NOMO-1 (cell line): ENCODE data around the gene OBSCN.
"Not testable (repeated sequence)": the region's sequence is repeated elsewhere in the genome, so short reads cannot be mapped to it uniquely, and the experiment has no call there.

Experiments used
- DNase-seq, 2 experiments: peaks; one replicate each; lab custom pipeline; 2025; ENCODE audit not compliant: unreplicated experiment in 2 of 2; lab: John Stamatoyannopoulos, UW

The OBSCN gene

DNA sequence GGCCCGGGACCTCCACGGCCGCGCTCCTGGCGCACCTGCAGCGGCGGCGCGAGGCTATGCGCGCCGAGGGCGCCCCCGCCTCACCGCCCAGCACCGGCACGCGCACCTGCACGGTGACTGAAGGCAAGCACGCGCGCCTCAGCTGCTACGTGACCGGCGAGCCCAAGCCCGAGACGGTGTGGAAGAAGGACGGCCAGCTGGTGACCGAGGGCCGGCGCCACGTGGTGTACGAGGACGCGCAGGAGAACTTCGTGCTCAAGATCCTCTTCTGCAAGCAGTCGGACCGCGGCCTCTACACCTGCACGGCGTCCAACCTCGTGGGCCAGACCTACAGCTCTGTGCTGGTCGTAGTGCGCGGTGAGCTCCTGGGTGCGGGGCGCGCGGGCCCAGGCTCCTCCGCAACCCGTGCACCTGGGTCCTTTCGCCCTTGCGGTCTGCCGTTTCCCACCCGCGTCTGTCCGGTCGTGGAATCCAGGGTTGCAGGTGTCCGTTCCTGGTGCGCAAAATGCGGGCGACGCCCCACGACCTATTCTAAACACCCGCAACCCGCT, 4.6 kb downstream of the OBSCN start:
- DNase-seq: no peak

DNA sequence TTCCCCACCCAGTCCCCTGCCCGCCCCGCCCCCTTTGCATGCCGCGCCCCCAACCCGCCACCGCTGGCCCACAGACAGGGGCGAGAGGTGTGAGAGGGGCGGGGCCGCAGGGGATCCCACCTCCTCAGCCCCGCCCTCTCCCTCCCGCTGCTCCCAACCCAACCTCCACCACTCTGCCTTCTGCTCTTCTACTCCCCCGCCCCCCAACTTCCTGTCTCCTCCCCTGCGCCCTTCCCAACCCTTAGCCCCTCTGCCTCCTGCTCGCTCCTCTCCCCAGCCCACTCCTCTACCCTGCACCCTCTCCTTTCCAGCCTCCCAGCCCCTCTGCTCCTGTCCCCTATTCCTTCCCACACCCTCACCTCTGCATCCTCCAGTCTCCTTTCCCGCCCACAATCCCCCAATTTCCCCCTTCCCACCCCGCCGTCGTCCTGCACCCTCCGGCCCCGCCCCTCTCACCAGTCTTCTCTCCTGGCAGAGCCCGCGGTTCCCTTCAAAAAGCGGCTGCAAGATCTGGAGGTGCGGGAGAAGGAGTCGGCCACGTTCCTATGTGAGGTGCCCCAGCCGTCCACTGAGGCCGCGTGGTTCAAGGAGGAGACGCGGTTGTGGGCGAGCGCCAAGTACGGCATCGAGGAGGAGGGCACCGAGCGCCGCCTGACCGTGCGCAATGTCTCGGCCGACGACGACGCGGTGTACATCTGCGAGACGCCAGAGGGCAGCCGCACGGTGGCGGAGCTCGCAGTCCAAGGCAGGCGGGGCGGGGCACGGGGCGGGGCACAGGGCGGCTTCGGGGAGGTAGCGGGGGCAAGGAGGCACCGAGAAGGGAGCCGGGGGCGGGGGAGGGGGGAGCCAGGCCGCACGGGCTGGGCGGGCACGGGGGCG, 5.4 kb downstream of the OBSCN start:
- peak; percentile 84 to 87 for DNase-seq

DNA sequence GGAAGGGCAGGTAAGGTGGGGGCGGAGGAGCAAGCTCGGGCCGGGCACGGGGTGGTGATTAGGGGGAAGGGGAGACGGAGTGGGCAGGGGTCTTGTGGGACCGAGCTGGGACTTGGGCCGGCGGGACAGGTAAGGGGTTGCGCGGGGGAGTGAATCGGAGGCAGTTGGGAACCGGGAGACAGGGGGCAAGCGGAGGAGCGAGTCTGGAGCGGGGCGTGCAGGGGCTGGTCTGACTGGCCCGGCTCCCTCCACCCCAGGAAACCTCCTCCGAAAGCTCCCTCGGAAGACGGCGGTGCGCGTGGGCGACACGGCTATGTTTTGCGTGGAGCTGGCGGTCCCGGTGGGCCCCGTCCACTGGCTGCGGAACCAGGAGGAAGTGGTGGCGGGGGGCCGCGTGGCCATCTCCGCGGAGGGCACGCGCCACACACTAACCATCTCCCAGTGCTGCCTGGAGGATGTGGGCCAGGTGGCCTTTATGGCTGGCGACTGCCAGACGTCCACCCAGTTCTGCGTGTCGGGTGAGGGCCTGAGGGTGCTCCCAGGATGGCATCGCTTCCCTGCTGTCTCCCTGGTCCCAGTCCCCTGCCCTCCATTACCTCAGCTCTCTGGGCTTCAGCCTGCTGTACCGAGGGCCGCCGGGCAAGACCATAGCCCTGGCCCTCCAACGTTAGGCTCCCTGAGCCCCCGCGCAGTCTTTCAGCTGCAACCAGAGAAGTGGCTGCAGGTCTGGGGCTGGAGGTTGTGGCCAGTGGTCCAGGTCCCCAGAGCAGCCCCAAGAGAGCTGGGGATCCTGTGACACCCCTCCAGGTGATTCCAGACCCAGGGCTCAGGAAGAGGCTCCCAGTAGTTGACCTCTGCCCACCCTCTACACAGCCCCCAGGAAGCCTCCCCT, 6.3 kb downstream of the OBSCN start:
- peak in 1 of 2 experiments; percentile 1 for DNase-seq

DNA sequence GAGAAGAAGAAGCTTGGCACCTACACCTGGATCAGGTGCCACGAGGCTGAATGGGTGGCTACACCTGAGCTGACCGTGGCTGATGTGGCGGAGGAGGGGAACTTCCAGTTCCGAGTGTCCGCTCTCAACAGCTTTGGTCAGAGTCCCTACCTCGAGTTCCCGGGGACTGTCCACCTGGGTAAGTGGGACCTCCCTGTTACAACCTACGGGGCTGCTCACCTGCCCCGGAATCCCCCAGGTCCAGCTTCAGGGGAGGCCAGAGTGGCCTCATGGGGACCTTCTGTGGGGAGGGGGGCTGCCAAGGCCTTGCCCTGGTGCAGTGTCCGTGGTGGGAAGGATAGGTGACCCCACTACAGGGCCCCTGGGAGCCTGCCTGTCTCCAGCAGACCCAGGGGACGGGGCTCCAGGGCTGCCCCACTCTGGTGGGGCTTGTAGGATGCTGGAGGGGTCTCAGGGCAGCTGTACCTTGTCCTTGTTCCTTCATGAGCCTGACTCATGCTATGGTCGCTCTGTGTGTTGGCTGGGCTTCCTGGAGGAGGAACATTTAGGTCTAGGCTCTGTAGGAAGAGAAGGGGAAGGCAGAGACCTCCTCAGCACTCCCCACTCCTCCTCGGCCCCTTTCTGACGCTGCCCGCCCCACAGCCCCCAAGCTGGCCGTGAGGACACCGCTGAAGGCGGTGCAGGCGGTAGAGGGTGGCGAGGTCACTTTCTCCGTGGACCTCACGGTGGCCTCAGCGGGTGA, 7.2 kb downstream of the OBSCN start:
- no peak for DNase-seq

DNA sequence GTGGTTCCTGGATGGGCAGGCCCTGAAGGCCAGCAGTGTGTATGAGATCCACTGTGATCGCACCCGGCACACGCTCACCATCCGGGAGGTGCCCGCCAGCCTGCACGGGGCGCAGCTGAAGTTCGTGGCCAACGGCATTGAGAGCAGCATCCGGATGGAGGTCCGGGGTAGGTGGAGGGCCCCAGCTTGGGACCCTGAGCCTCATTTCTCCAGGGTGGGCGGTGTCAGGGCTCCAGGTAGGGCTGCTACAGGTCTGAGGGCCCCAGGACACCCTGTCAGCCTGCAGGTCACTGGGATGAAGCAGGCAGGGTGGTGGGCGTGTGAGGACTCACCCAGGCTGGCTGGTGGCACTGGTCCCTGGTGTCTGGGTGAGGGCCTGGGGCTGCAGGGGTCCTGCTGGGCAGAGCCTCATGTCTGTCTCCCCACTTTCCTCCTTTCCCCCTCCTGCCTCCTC, 7.8 kb downstream of the OBSCN start:
- no peak for DNase-seq

DNA sequence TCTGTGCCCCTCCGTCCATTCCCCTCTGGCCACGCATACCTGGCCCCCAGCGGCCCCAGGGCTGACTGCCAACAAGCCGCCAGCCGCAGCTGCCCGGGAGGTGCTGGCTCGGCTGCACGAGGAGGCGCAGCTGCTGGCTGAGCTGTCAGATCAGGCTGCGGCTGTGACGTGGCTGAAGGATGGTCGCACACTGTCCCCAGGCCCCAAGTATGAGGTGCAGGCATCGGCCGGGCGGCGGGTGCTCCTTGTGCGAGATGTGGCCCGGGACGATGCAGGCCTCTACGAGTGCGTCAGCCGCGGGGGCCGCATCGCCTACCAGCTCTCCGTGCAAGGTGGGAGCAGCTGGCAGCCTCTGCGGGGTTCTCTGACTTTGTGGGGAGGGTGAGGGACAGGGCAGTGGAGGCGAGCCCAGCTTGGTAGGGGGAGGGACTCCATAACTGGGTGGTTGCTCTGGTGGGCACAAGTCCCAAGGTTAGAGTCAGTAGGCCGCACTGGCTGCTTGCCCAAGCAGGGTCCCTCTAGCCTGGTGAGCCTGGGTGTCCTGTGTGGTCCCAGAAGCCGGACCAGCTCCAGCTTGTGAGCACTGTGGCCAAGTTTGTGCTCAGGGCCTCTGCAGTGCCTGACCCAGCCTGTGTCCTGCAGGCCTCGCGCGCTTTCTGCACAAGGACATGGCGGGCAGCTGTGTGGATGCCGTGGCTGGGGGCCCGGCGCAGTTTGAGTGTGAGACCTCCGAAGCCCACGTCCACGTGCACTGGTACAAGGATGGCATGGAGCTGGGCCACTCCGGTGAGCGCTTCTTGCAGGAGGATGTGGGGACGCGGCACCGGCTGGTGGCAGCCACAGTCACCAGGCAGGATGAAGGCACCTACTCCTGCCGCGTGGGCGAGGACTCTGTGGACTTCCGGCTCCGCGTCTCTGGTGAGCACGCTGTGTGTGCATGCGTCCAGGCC, 8.8 kb downstream of the OBSCN start:
- DNase-seq: no peak

DNA sequence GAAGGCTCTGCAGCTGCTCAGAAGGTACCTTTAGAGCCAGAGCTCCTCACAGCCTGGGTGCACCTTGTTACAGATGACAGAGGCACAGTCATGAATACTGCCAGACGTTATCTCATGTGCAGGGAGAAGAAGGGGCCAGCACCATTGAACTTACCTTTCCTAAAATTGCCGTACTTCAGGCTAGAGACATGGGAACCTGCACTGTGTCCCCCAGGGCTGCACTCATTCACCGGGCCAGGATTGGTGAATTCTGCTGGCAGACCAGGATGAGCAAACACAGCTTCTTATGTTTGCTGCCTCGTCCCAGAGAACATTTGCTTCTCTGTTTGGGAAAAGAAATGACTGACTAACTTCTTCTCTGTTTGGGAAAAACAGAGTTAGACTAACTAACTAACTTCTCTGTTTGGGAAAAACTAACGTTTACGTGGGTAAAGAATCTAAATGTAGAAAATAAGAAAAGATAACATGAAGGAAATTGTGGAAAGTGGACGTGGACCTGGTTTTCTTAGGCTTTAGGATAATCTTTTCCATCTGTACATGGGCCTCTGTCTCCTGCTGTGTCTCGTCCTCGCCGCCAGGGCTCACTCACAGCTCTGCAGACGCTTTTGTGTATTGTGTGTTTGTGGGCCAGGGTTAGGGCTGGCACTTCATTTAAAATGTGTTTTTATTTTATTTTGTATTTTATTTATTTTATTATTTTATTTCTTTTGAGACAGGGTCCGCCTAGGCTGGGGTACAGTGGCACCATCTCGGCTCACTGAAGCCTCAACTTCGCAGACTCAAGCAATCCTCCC, 9.9 kb downstream of the OBSCN start:
- no peak for DNase-seq

DNA sequence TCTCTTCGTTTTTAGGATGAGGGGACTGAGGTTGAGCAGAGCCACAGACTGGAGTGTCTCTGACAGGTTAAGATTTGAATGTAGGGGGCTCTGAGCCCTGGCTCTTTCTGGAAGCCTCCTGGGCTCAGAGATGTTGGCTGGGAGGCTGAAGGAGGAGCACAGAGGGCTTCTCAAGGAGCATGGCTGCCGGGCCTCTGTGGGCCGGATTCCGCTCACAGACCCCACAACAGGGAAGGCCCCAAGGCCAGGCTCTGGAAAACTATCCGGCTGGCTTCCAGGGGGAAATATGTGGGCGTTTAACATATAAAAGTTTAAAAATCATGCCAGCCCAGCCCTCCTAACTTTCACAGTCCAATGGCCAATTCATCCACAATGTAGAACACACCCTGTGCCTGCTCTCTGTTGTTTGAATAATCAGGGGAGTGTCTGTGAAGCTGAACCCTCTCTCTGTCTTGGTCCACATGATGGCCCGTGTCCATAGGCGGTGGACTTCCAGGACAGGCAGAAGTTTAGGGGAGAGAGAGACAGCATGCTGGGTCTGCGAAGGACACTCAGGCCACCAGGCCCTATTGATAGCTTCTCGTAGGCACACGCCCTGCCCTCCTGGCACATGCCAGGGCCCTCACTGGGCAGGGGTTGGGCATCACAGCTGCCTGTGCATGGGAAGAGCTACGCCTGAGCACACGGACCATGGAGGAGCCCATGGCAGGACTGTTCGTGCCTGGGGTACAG, 10.8 kb downstream of the OBSCN start:
- no peak for DNase-seq

DNA sequence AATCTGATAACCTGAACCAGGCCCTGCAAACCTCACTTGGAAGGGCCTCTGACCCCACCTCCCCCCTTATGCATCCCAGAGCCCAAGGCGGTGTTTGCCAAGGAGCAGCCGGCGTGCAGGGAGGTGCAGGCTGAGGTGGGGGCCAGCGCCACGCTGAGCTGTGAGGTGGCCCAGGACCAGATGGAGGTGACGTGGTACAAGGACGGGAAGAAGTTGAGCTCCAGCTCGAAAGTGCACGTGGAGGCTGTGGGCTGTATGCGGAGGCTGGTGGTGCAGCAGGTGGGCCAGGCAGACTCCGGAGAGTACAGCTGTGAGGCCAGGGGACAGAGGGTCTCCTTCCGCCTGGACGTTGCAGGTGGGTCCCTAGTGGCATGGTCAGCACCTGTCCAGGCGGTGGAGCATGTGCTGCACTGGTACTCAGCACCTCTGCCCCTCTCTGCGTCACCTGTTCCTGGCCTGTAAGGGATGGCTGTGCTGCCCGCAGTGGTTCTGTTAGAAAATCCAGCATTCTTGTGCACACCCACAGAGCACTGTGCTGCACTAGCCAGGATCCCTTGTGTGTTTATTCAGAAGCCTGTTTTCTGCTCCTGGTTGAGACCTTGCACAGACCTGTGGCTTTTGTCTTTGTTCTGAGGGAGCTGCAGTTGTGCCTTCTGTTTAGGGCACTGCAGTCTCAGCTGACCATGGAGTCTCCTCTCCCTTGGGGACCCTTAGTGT, 11.6 kb downstream of the OBSCN start:
- DNase-seq: no peak

DNA sequence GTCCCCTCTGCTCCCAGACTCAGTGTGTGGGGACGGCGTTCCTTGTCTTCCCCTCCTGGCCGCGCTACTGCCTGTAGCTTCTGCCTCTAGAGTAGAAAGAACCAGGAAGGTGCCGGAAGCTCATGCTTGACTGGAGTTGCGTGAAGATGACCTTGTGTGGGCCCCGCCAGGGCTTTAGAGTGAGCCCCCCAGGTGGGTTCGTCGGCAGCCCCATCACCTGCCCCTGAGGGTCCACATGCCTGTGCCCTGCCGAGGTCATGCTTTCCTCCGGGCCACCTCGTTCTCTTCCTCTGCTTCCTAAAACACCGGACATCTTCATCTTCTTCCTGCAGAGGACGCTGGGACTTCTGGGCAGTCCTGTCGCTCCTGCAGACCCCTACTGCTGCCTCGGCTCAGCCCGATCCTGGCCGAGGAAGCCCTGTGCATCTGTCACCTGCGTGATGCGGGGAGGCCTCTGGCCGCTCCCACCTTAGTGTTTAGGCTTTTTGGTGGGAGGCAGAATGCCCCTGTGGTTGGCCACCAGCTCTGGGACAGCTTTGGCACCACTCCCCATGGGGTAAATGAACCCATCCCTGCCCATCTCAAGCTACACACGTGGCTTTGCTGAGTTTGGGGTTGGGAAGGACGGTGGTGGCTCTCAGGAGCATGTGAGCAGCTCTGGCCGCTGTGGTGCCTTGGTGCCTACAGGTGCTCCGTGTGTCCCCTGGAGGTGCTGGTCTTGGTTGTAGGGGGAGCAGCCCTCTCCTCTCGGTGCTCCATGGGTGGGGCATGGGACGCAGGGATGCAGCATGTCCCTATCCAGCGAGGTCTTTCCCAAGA, 12.3 kb downstream of the OBSCN start:
- DNase-seq: no peak

DNA sequence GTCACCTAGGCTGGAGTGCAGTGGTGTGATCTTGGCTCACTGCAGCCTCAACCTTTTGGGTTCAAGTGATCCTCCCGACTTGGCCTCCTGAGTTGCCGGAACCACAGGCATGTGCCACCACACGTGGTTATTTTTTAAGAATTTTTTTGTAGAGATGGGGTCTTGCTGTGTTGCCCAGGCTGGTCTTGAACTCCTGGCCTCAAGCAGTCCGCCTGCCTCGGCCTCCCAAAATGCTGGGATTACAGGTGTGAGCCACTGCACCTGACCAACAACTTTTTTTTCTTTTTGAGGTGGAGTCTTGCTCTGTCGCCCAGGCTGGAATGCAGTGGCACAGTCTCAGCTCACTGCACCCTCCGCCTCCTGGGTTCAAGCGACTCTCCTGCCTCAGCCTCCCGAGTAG, 13.3 kb downstream of the OBSCN start:
- not testable (repeated sequence) for DNase-seq

DNA sequence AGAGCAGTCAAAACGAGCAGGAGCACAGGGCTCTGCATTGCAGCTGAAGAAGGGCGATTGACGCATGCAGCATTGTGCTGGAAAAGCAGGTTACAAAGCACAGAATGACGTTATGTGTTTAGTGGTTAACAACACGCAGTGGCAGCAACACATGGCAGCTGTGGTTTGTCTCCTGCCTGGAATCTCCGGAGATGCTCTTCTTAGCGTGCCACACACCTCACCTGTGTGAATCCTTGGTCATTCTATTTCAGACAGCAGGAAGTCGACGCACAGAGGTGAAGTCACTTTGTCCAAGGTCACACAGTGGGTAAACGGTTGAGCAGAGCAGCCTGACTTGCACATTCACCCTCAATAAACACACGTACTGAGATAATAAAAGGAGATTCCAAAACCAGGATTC, 14.7 kb downstream of the OBSCN start:
- DNase-seq: no peak

DNA sequence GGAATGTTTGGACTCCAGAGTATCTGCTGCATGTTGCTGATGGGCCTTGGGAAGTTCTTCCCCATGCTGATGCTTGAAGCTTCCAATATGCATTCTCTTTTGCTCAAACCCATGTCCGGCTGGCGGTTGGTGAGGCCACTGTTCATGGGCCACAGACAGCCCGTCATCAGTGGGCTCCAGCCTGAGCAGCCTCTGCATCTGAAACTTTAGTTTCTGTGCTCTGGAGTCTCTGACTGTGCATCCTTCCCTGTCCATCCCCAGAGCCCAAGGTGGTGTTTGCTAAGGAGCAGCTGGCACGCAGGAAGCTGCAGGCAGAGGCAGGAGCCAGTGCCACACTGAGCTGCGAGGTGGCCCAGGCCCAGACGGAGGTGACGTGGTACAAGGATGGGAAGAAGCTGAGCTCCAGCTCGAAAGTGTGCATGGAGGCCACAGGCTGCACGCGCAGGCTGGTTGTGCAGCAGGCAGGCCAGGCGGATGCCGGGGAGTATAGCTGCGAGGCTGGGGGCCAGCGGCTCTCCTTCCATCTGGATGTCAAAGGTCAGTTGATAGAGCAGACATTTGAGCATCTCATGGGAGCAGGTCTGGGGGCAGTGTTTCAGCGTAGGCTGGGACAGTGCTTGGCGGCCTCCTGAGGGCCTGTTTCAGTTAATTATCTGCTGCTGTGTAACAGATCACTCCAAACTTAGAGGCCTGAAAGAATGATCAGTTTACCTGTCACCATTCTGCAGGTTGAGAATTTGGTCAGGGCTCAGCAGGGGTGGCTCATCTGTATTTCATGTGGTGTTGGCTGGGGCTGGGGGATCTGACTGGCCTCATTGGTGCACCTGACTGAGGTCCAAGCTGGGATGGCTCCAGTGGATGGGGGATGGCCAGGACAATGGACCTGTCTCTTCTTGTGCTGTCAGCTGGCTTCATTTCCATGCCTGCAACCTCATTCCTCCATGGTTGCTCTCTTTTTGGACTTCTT, 16.6 kb downstream of the OBSCN start:
- no peak for DNase-seq

DNA sequence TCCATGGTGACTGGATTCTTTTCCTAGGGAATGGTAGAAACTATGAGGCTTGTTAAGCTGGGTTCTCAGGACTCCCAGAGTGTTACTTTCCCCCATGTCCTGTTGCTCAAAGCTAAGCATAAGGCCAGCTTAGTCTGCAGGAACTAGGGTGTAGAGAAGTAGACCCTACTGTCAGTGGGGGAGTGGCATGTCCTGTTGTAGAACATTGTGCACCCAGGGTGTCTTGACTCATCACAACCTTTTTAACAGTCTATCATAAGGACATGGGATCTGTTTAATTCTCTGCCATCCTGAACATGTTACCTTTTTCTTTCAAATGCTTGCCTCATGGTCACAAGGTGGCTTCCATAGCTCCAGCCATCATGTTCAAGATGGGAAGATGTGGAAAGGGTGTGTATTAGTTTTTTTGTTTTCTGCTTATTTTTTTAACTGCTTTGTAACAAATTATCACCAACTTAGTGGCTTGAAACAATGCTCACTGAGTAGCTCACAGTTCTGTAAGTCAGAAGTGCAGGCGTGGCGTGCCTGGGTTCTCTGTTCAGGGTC, 17.4 kb downstream of the OBSCN start:
- no peak for DNase-seq

DNA sequence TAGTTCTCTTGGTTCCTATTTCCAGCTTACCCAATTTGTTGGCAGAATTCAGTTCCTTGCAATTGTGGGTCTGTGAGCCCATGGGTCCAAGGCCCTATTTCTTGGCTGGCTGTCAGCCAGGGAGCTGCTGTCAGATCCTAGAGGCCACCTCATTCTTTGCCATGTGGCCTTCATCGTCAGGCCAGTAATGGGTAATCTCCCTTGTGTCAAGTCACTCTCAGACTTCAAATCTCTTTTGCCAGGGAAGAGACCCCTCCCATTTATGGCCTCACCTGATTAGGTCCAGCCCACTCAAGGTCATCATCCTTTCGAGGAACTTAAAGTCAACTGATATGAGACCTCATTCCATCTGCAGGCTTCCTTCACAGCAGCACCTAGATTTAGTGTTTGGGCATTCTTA, 17.9 kb downstream of the OBSCN start:
- DNase-seq: no peak
